ENCODE data around the gene LILRA2. TPM values are rescaled to one million over a fixed set of nuclear protein-coding genes. Genes with fewer than 3 reads are reported as not detected.

The LILRA2 gene
- total RNA-seq, 1 donor from 2014 or later, result not detected

- no peak overlapping the region for H3K27ac ChIP-seq
- H3K9me3 ChIP-seq (ENCODE audit: low read depth), result no peaks in the 10 kb centered on the region
- Mint-ChIP-seq H3K4me3 (no peak overlapping the region), H3K4me1 (no peaks in the 10 kb centered on the region), H3K9me3 (peaks cover 29% of the 10 kb centered on the region), H3K27ac (no peak overlapping the region), H3K36me3 (no peaks in the 10 kb centered on the region), H3K27me3 (ENCODE audit: insufficient read depth, low read depth) (peaks cover 10% of the 10 kb centered on the region)
- no peaks in the 10 kb centered on the region for H3K36me3 ChIP-seq
- no peaks in the 10 kb centered on the region for H4K20me1 ChIP-seq (ENCODE audit: low read depth)
- H3K4me3 ChIP-seq, result no peak overlapping the region
- no peaks in the 10 kb centered on the region for H3K4me1 ChIP-seq
- H3K79me2 ChIP-seq (ENCODE audit: low read depth), result no peaks in the 10 kb centered on the region
- no peak overlapping the region for H2AFZ ChIP-seq (replicated peaks)
- H3K9ac ChIP-seq, result no peak overlapping the region
- TF ChIP-seq EZH2phosphoT487 (IDR thresholded peaks at IDR 0.05) (no peak), EZH2 (IDR thresholded peaks at IDR 0.05) (no peak), CTCF (IDR thresholded peaks at IDR 0.05) (no peak)
- H3K4me2 ChIP-seq, result no peak overlapping the region
- H3F3A ChIP-seq (ENCODE audit: low read depth), result no peaks in the 10 kb centered on the region
- DNase-seq (ENCODE audit: low spot score), result no peak
- H3K27me3 ChIP-seq, result no peaks in the 10 kb centered on the region
Measured at GRCh38 chr19:54541712-54542111, 31.9 kb upstream of the LILRA2 start.

GRCh38 chr19:54548806-54549205, 24.8 kb upstream of the LILRA2 start:
- Histone ChIP-seq H3K27ac (no peak overlapping the region), H3K4me3 (no peak overlapping the region), H3K4me2 (no peak overlapping the region), H3K4me1 (no peaks in the 10 kb centered on the region), H3K27me3 (no peaks in the 10 kb centered on the region), H4K20me1 (ENCODE audit: low read depth) (no peaks in the 10 kb centered on the region), H2AFZ (replicated peaks) (no peak overlapping the region), H3K9ac (no peak overlapping the region), H3K9me3 (ENCODE audit: low read depth) (no peaks in the 10 kb centered on the region), H3F3A (ENCODE audit: low read depth) (no peaks in the 10 kb centered on the region), H3K36me3 (no peaks in the 10 kb centered on the region), H3K79me2 (ENCODE audit: low read depth) (no peaks in the 10 kb centered on the region)
- Mint-ChIP-seq H3K4me3 (no peak overlapping the region), H3K27ac (no peak overlapping the region), H3K27me3 (ENCODE audit: insufficient read depth, low read depth) (no peaks in the 10 kb centered on the region), H3K4me1 (no peaks in the 10 kb centered on the region), H3K36me3 (no peaks in the 10 kb centered on the region), H3K9me3 (peaks cover 28% of the 10 kb centered on the region)
- no peak for DNase-seq (ENCODE audit: low spot score)
- no peak for TF ChIP-seq EZH2phosphoT487 (IDR thresholded peaks at IDR 0.05)
- no peak for TF ChIP-seq CTCF (IDR thresholded peaks at IDR 0.05)
- TF ChIP-seq EZH2 (IDR thresholded peaks at IDR 0.05), result no peak

GRCh38 chr19:54549224-54549623, 24.4 kb upstream of the LILRA2 start:
- H2AFZ ChIP-seq (replicated peaks), result no peak overlapping the region
- no peaks in the 10 kb centered on the region for H3K36me3 ChIP-seq
- no peak overlapping the region for H3K4me3 ChIP-seq
- Mint-ChIP-seq H3K27ac (no peak overlapping the region), H3K27me3 (ENCODE audit: insufficient read depth, low read depth) (no peaks in the 10 kb centered on the region), H3K36me3 (no peaks in the 10 kb centered on the region), H3K9me3 (peaks cover 27% of the 10 kb centered on the region), H3K4me1 (no peaks in the 10 kb centered on the region), H3K4me3 (no peak overlapping the region)
- no peaks in the 10 kb centered on the region for H3K4me1 ChIP-seq
- TF ChIP-seq EZH2 (IDR thresholded peaks at IDR 0.05) (no peak), CTCF (IDR thresholded peaks at IDR 0.05) (no peak), EZH2phosphoT487 (IDR thresholded peaks at IDR 0.05) (no peak)
- no peaks in the 10 kb centered on the region for H3K9me3 ChIP-seq (ENCODE audit: low read depth)
- H4K20me1 ChIP-seq (ENCODE audit: low read depth), result no peaks in the 10 kb centered on the region
- no peak overlapping the region for H3K4me2 ChIP-seq
- H3K27me3 ChIP-seq, result no peaks in the 10 kb centered on the region
- no peak overlapping the region for H3K9ac ChIP-seq
- no peak overlapping the region for H3K27ac ChIP-seq
- no peak for DNase-seq (ENCODE audit: low spot score)
- no peaks in the 10 kb centered on the region for H3K79me2 ChIP-seq (ENCODE audit: low read depth)
- H3F3A ChIP-seq (ENCODE audit: low read depth), result no peaks in the 10 kb centered on the region
